ENCODE data around the gene RUFY3. TPM values are rescaled to one million over a fixed set of nuclear protein-coding genes. Genes with fewer than 3 reads are reported as not detected.

RUFY3 gene
- total and polyA plus RNA-seq, 2 experiments from 2014 or later, result 18.3 to 29.2 TPM

DNA sequence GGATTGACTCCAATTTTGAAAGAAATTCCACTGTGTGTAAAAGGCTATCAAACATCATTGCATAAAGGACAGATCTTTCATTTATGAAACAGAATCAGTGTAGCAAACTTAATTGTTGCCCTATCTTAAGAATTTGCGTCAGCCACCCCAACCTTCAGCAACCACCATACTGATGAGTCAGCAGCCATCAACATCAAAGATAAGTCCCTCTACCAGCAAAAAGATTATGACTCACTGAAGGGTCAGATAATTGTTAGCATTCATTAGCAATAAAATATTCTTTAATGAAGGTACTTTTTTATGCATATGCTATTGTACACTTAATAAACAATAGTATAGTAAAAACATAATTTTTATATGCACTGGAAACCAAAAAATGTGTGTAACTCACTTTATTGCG lies 133.7 kb downstream of the RUFY3 start:
- H3F3A ChIP-seq (replicated peaks; ENCODE audit: low read depth), result no peaks in the 10 kb centered on the region
- H3K4me1 ChIP-seq (ENCODE audit: insufficient read depth), result peaks cover 6% of the 10 kb centered on the region
- H3K27me3 Mint-ChIP-seq (ENCODE audit: insufficient read depth, low read depth, poor library complexity), result peaks cover 1% of the 10 kb centered on the region
- no peak overlapping the region for H3K4me2 ChIP-seq
- H3K79me2 ChIP-seq (replicated peaks; ENCODE audit: insufficient read depth), result no peaks in the 10 kb centered on the region
- no peaks in the 10 kb centered on the region for H3K27me3 ChIP-seq (ENCODE audit: insufficient read depth)
- no peaks in the 10 kb centered on the region for H4K20me1 ChIP-seq (replicated peaks; ENCODE audit: insufficient read depth)
- peaks cover 4% of the 10 kb centered on the region; the same call in 1 of the 2 replicates for H3K9me2 ChIP-seq (ENCODE audit: insufficient read depth)
- H3K4me3 Mint-ChIP-seq, result no peak overlapping the region
- no peak overlapping the region for H3K27ac ChIP-seq (ENCODE audit: low read depth)
- TF ChIP-seq STAT1 (IDR thresholded peaks at IDR 0.05; ENCODE audit: unreplicated experiment) (no peak), ZNF462 (CRISPR knock-in tag; IDR thresholded peaks at IDR 0.05) (no peak), EZH2phosphoT487 (IDR thresholded peaks at IDR 0.05; ENCODE audit: unreplicated experiment) (no peak), POLR2AphosphoS5 (IDR thresholded peaks at IDR 0.05; ENCODE audit: low read depth) (no peak), JUNB (IDR thresholded peaks at IDR 0.05; ENCODE audit: unreplicated experiment) (no peak), ZNF331 (CRISPR knock-in tag; IDR thresholded peaks at IDR 0.05; ENCODE audit: low read depth) (no peak), ZNF114 (CRISPR knock-in tag; IDR thresholded peaks at IDR 0.05) (no peak), NANOG (IDR thresholded peaks at IDR 0.05; ENCODE audit: borderline replicate concordance) (no peak), CREB1 (CRISPR knock-in tag; IDR thresholded peaks at IDR 0.05; ENCODE audit: low read depth) (no peak)
- TF ChIP-seq, protein P1, sequence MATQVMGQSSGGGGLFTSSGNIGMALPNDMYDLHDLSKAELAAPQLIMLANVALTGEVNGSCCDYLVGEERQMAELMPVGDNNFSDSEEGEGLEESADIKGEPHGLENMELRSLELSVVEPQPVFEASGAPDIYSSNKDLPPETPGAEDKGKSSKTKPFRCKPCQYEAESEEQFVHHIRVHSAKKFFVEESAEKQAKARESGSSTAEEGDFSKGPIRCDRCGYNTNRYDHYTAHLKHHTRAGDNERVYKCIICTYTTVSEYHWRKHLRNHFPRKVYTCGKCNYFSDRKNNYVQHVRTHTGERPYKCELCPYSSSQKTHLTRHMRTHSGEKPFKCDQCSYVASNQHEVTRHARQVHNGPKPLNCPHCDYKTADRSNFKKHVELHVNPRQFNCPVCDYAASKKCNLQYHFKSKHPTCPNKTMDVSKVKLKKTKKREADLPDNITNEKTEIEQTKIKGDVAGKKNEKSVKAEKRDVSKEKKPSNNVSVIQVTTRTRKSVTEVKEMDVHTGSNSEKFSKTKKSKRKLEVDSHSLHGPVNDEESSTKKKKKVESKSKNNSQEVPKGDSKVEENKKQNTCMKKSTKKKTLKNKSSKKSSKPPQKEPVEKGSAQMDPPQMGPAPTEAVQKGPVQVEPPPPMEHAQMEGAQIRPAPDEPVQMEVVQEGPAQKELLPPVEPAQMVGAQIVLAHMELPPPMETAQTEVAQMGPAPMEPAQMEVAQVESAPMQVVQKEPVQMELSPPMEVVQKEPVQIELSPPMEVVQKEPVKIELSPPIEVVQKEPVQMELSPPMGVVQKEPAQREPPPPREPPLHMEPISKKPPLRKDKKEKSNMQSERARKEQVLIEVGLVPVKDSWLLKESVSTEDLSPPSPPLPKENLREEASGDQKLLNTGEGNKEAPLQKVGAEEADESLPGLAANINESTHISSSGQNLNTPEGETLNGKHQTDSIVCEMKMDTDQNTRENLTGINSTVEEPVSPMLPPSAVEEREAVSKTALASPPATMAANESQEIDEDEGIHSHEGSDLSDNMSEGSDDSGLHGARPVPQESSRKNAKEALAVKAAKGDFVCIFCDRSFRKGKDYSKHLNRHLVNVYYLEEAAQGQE (IDR thresholded peaks at IDR 0.05; ENCODE audit: unreplicated experiment), result no peak
- TF ChIP-seq, protein P2, sequence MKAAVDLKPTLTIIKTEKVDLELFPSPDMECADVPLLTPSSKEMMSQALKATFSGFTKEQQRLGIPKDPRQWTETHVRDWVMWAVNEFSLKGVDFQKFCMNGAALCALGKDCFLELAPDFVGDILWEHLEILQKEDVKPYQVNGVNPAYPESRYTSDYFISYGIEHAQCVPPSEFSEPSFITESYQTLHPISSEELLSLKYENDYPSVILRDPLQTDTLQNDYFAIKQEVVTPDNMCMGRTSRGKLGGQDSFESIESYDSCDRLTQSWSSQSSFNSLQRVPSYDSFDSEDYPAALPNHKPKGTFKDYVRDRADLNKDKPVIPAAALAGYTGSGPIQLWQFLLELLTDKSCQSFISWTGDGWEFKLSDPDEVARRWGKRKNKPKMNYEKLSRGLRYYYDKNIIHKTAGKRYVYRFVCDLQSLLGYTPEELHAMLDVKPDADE (IDR thresholded peaks at IDR 0.05), result no peak
- TF ChIP-seq, protein P3, sequence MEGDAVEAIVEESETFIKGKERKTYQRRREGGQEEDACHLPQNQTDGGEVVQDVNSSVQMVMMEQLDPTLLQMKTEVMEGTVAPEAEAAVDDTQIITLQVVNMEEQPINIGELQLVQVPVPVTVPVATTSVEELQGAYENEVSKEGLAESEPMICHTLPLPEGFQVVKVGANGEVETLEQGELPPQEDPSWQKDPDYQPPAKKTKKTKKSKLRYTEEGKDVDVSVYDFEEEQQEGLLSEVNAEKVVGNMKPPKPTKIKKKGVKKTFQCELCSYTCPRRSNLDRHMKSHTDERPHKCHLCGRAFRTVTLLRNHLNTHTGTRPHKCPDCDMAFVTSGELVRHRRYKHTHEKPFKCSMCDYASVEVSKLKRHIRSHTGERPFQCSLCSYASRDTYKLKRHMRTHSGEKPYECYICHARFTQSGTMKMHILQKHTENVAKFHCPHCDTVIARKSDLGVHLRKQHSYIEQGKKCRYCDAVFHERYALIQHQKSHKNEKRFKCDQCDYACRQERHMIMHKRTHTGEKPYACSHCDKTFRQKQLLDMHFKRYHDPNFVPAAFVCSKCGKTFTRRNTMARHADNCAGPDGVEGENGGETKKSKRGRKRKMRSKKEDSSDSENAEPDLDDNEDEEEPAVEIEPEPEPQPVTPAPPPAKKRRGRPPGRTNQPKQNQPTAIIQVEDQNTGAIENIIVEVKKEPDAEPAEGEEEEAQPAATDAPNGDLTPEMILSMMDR (conservative IDR thresholded peaks at IDR 0.05; ENCODE audit: low read depth in 2 of 2), result no peak
- no peak overlapping the region for H3K27ac Mint-ChIP-seq
- H3K36me3 Mint-ChIP-seq (ENCODE audit: low read depth), result no peaks in the 10 kb centered on the region
- no peaks in the 10 kb centered on the region for H3K36me3 ChIP-seq (ENCODE audit: insufficient read depth)
- H3K9me3 Mint-ChIP-seq, result no peaks in the 10 kb centered on the region
- peaks cover 10% of the 10 kb centered on the region; the same call in 2 of the 3 replicates for H3K4me1 Mint-ChIP-seq
- no peak for ATAC-seq
- H3K4me3 ChIP-seq, result no peak overlapping the region
- H2AFZ ChIP-seq, result no peak overlapping the region
- no peak for DNase-seq (ENCODE audit: low spot score)

Measured in GM23338 (cell line).